Erythroblast (primary cell): ENCODE data around the gene USB1.

Experiments used
- GATA1 ChIP-seq: IDR thresholded peaks from 2 replicates; pipeline ENCODE4 v1.6.1; 2011; ENCODE audit warnings: low read depth, mild to moderate bottlenecking, control low read depth, low read length, moderate library complexity
- POLR2A ChIP-seq: IDR thresholded peaks from 2 replicates; pipeline ENCODE4 v1.6.1; 2011; ENCODE audit warnings: mild to moderate bottlenecking, low read length

- TF ChIP-seq POLR2A (no peak), GATA1 (no peak)
These were observed 15.7 kb downstream of the USB1 start for GRCh38 chr16:58016840-58017446.
